ENCODE measurements around the gene B3GNT3. TPM values are rescaled to one million over a fixed set of nuclear protein-coding genes. Genes with fewer than 3 reads are reported as not detected.

B3GNT3 gene
- total and polyA plus RNA-seq, 2 of the 8 experiments (the other 6 are each of a cell fraction or from before 2014, with no cell fraction given), result 1.5 TPM

DNA sequence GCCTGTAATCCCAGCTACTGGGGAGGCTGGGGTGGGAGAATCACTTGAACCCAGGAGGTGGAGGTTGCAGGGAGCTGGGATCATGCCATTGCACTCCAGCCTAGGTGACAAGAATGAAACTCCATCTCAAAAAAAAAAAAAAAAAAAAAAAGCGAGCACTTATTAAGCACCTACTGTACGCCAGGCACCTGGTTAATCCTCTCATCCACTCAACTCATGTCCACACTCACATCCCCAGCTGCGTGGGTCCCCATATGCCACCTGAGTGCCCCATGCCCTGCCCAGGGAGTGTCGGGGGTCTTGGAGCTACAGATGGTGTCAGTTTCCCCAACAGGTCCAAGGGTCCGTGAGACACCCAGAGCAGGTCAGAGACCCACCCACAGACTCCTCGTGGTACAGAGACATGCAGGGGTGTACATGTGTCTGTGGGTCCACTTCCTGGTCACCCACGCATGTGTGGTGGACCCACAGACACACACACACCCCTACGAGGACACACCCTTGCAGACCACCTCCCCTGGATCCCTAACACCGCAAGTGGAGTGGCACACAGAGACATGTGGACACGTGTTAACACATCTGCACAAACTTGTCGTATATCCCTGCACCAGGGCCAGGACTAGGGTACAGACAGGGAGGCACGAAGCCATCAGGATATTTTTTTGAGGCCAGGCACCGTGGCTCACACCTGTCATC lies 22.9 kb downstream of the B3GNT3 start:
- CTCF ChIA-PET (ENCODE audit: partially characterized antibody), result interaction anchor here (0.6 to 0.9 kb wide), 3 partner anchors 9 to 392 kb away, joined by 3 read pairs; partner anchors contain the start of gene RPL18A
- Histone ChIP-seq H2BK12ac (ENCODE audit: low read depth, low read length) (no peak overlapping the region), H3K23me2 (ENCODE audit: low read depth, low read length) (no peaks in the 10 kb centered on the region), H3K79me2 (ENCODE audit: control insufficient read depth in 1 of 2, insufficient read depth in 2 of 2, low read length in 2 of 2) (no peaks in the 10 kb centered on the region), H3K9ac (replicated peaks in 1 of 4; ENCODE audit: extremely low read depth in 1 of 4, low read depth in 3 of 4, low read length in 3 of 4) (no peak overlapping the region), H3K4me1 (replicated peaks in 1 of 4; ENCODE audit: control insufficient read depth in 3 of 4, insufficient read depth in 4 of 4, low read length in 3 of 4) (no peaks in the 10 kb centered on the region), H3K4ac (replicated peaks; ENCODE audit: insufficient read length, low read depth, low read length) (no peak overlapping the region), H2BK20ac (ENCODE audit: low read length) (no peak overlapping the region), H4K8ac (ENCODE audit: extremely low read depth, insufficient read depth, low read length) (no peak overlapping the region; the same call in 1 of the 2 replicates), H3K79me1 (ENCODE audit: low read depth, low read length) (no peaks in the 10 kb centered on the region), H3K23ac (ENCODE audit: insufficient read length) (no peak overlapping the region), H2BK5ac (ENCODE audit: low read depth, low read length) (no peak overlapping the region), H4K5ac (ENCODE audit: insufficient read length, low read depth, low read length) (no peak overlapping the region), H3K18ac (ENCODE audit: extremely low read depth, low read length) (no peak overlapping the region), H3K27ac (ENCODE audit: low read depth, low read length) (no peak overlapping the region), H3K4me3 (ENCODE audit: extremely low read depth in 1 of 4, insufficient read depth in 2 of 4, low read depth in 3 of 4, low read length in 4 of 4) (no peak overlapping the region), H4K91ac (replicated peaks; ENCODE audit: insufficient read length, low read length) (no peak overlapping the region), H2BK120ac (replicated peaks; ENCODE audit: low read depth, low read length) (no peak overlapping the region), H3K4me2 (ENCODE audit: insufficient read depth in 1 of 2, low read depth in 2 of 2, low read length in 2 of 2) (no peak overlapping the region), H2BK15ac (ENCODE audit: low read length) (no peak overlapping the region), H3K27me3 (replicated peaks in 1 of 4; ENCODE audit: control insufficient read depth in 3 of 4, extremely low read depth in 1 of 4, insufficient read depth in 3 of 4, low read length in 3 of 4) (no peaks in the 10 kb centered on the region; a peak in 1 of 7 replicates), H3K36me3 (ENCODE audit: control insufficient read depth in 2 of 4, insufficient read depth in 4 of 4, low read length in 3 of 4) (no peaks in the 10 kb centered on the region), H2AFZ (ENCODE audit: low read length) (no peak overlapping the region), H3K14ac (ENCODE audit: insufficient read length) (no peak overlapping the region), H4K20me1 (replicated peaks in 1 of 2; ENCODE audit: control insufficient read depth in 1 of 2, insufficient read depth in 2 of 2, low read length in 2 of 2) (peaks cover 0 to 1% of the 10 kb centered on the region in 2 experiments), H3K9me3 (ENCODE audit: insufficient read depth in 2 of 2, low read depth in 1 of 2, low read length in 1 of 2) (no peaks in the 10 kb centered on the region), H2AK5ac (ENCODE audit: low read depth, low read length) (no peak overlapping the region), H3K56ac (replicated peaks; ENCODE audit: insufficient read length, low read depth, low read length) (no peak overlapping the region)
- no peak for FAIRE-seq
- POLR2A ChIA-PET (ENCODE audit: partially characterized antibody), result no interaction called here
- TF ChIP-seq KDM5A (IDR thresholded peaks at IDR 0.05; ENCODE audit: low read length) (no peak), TAF7 (optimal IDR thresholded peaks at IDR 0.05; ENCODE audit: borderline replicate concordance, low read depth, low read length) (no peak)
- 80% methylated on average over 12 of the region's 13 CpGs; no CpG with 5 or more reads in 1 of the 2 experiments for WGBS, 2 experiments (ENCODE audit: extremely low coverage in 1 of 2, insufficient coverage in 1 of 2, insufficient read length in 1 of 2, insufficient replicate concordance in 2 of 2, low coverage in 1 of 2, low lambda C conversion rate in 2 of 2, missing lambda C conversion rate in 1 of 2)
- no peak for DNase-seq (ENCODE audit: low read depth in 1 of 2, low spot score in 2 of 2)
